Measurements from ENCODE around the gene ALOX15. TPM values are rescaled to one million over a fixed set of nuclear protein-coding genes. Genes with fewer than 3 reads are reported as not detected.

The ALOX15 gene
- total and polyA plus RNA-seq, 2 donors (not counting 1 experiment from before 2014, with no cell fraction given) = not detected

GRCh38 chr17:4588898-4589625, 52.4 kb downstream of the ALOX15 start:
- no peaks in the 10 kb centered on the region for H4K20me1 ChIP-seq (ENCODE audit: control insufficient read depth, extremely low read depth, insufficient read depth, low read length)
- peaks cover 14% of the 10 kb centered on the region for H3K27me3 ChIP-seq (ENCODE audit: control insufficient read depth, insufficient read depth, low read length)
- H3K4me1 ChIP-seq (ENCODE audit: control insufficient read depth, extremely low read depth, insufficient read depth, low read length) = no peaks in the 10 kb centered on the region
- H3K9me3 ChIP-seq (ENCODE audit: control insufficient read depth, insufficient read depth, low read depth, low read length) = no peaks in the 10 kb centered on the region
- no peak overlapping the region for H3K4me2 ChIP-seq (ENCODE audit: extremely low read depth, insufficient read depth, low read length)
- no peaks in the 10 kb centered on the region for H3K79me2 ChIP-seq (ENCODE audit: control insufficient read depth, insufficient read depth, low read length)
- no peak overlapping the region for H2AFZ ChIP-seq (ENCODE audit: low read length)
- no peak overlapping the region for H3K4me3 ChIP-seq (replicated peaks in 1 of 4; ENCODE audit: control extremely low read depth in 1 of 4, insufficient read depth in 1 of 4, low read depth in 3 of 4, low read length in 4 of 4)
- no peak overlapping the region for H3K27ac ChIP-seq (ENCODE audit: insufficient read depth, low read length)
- H3K36me3 ChIP-seq (ENCODE audit: control insufficient read depth, insufficient read depth, low read length) = no peaks in the 10 kb centered on the region
- no peak for DNase-seq (ENCODE audit: low read depth in 2 of 2)
- no peak overlapping the region for H3K9ac ChIP-seq (ENCODE audit: insufficient read depth, low read length)
- TF ChIP-seq EZH2 (IDR thresholded peaks at IDR 0.05; ENCODE audit: low read length, missing control alignments) = no peak
- TF ChIP-seq CTCF (conservative IDR thresholded peaks at IDR 0.05 in 1 of 2, IDR thresholded peaks at IDR 0.05 in 1 of 2; ENCODE audit: low read depth in 1 of 2, low read length in 2 of 2) = no peak

- TF ChIP-seq CTCF (conservative IDR thresholded peaks at IDR 0.05 in 1 of 2, IDR thresholded peaks at IDR 0.05 in 1 of 2; ENCODE audit: low read depth in 1 of 2, low read length in 2 of 2) (no peak), EZH2 (IDR thresholded peaks at IDR 0.05; ENCODE audit: low read length, missing control alignments) (no peak)
- Histone ChIP-seq H3K4me1 (ENCODE audit: control insufficient read depth, extremely low read depth, insufficient read depth, low read length) (no peaks in the 10 kb centered on the region), H3K9me3 (ENCODE audit: control insufficient read depth, insufficient read depth, low read depth, low read length) (no peaks in the 10 kb centered on the region), H4K20me1 (ENCODE audit: control insufficient read depth, extremely low read depth, insufficient read depth, low read length) (no peaks in the 10 kb centered on the region), H3K27me3 (ENCODE audit: control insufficient read depth, insufficient read depth, low read length) (peaks cover 21% of the 10 kb centered on the region), H3K4me2 (ENCODE audit: extremely low read depth, insufficient read depth, low read length) (no peak overlapping the region), H3K9ac (ENCODE audit: insufficient read depth, low read length) (no peak overlapping the region), H2AFZ (ENCODE audit: low read length) (no peak overlapping the region), H3K4me3 (replicated peaks in 1 of 4; ENCODE audit: control extremely low read depth in 1 of 4, insufficient read depth in 1 of 4, low read depth in 3 of 4, low read length in 4 of 4) (no peak overlapping the region), H3K27ac (ENCODE audit: insufficient read depth, low read length) (no peak overlapping the region), H3K79me2 (ENCODE audit: control insufficient read depth, insufficient read depth, low read length) (no peaks in the 10 kb centered on the region), H3K36me3 (ENCODE audit: control insufficient read depth, insufficient read depth, low read length) (no peaks in the 10 kb centered on the region)
- DNase-seq (ENCODE audit: low read depth in 2 of 2) = no peak
These were observed 53.1 kb downstream of the ALOX15 start for GRCh38 chr17:4588391-4588790.

GRCh38 chr17:4587803-4588202, 53.7 kb downstream of the ALOX15 start:
- H3K9me3 ChIP-seq (ENCODE audit: control insufficient read depth, insufficient read depth, low read depth, low read length) = no peaks in the 10 kb centered on the region
- no peak for DNase-seq (ENCODE audit: low read depth in 2 of 2)
- H3K27ac ChIP-seq (ENCODE audit: insufficient read depth, low read length) = no peak overlapping the region
- no peak overlapping the region for H3K4me3 ChIP-seq (replicated peaks in 1 of 4; ENCODE audit: control extremely low read depth in 1 of 4, insufficient read depth in 1 of 4, low read depth in 3 of 4, low read length in 4 of 4)
- H3K79me2 ChIP-seq (ENCODE audit: control insufficient read depth, insufficient read depth, low read length) = no peaks in the 10 kb centered on the region
- H3K9ac ChIP-seq (ENCODE audit: insufficient read depth, low read length) = no peak overlapping the region
- TF ChIP-seq CTCF (conservative IDR thresholded peaks at IDR 0.05 in 1 of 2, IDR thresholded peaks at IDR 0.05 in 1 of 2; ENCODE audit: low read depth in 1 of 2, low read length in 2 of 2) = no peak
- TF ChIP-seq EZH2 (IDR thresholded peaks at IDR 0.05; ENCODE audit: low read length, missing control alignments) = no peak
- no peaks in the 10 kb centered on the region for H3K4me1 ChIP-seq (ENCODE audit: control insufficient read depth, extremely low read depth, insufficient read depth, low read length)
- H3K27me3 ChIP-seq (ENCODE audit: control insufficient read depth, insufficient read depth, low read length) = peaks cover 26% of the 10 kb centered on the region
- no peaks in the 10 kb centered on the region for H3K36me3 ChIP-seq (ENCODE audit: control insufficient read depth, insufficient read depth, low read length)
- H2AFZ ChIP-seq (ENCODE audit: low read length) = no peak overlapping the region
- no peak overlapping the region for H3K4me2 ChIP-seq (ENCODE audit: extremely low read depth, insufficient read depth, low read length)
- H4K20me1 ChIP-seq (ENCODE audit: control insufficient read depth, extremely low read depth, insufficient read depth, low read length) = no peaks in the 10 kb centered on the region
